ENCODE data around the gene PDCD6IP.

DNA sequence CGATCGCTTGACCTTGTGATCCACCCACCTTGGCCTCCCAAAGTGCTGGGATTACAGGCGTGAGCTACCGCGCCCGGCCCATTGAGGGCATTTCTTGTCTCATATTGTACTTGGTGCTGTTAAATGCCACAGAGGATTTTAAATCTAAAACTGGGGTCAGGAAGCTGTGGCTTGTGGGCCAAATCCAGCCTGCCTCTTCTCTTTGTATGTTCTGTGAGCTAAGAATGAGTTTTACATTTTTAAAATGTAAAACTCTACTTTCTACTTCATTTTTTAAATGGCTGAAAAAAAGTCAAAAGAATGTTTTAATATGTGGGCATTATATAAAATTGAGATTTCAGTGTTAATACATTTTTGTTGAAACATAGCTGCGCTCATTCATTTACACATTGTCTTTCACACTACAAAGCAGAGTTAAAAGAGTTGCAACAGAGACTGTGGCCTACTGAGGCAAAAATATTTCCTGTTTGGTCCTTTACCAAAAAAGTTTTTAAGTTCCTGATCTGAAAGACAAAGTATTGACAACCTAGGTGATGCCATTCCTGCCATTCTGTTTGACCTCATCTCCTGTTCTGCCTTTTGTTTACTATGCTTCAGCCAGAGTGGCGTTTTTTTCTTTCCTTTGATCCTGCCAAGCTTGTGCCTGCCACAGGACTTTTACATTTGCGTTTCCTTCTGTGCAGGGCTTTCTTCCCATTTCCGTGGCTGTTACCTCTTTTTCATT, 50.4 kb downstream of the PDCD6IP start:
- TF ChIP-seq, protein P1, sequence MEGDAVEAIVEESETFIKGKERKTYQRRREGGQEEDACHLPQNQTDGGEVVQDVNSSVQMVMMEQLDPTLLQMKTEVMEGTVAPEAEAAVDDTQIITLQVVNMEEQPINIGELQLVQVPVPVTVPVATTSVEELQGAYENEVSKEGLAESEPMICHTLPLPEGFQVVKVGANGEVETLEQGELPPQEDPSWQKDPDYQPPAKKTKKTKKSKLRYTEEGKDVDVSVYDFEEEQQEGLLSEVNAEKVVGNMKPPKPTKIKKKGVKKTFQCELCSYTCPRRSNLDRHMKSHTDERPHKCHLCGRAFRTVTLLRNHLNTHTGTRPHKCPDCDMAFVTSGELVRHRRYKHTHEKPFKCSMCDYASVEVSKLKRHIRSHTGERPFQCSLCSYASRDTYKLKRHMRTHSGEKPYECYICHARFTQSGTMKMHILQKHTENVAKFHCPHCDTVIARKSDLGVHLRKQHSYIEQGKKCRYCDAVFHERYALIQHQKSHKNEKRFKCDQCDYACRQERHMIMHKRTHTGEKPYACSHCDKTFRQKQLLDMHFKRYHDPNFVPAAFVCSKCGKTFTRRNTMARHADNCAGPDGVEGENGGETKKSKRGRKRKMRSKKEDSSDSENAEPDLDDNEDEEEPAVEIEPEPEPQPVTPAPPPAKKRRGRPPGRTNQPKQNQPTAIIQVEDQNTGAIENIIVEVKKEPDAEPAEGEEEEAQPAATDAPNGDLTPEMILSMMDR (IDR thresholded peaks at IDR 0.05), result no peak
- TF ChIP-seq POLR2A (IDR thresholded peaks at IDR 0.05), result no peak
